Suprapubic skin (tissue), 3 donors: Measurements from ENCODE around the gene XPO6.

Source experiments
- EP300 ChIP-seq: sonication (generic); formaldehyde crosslinking; IDR thresholded peaks from one replicate; pipeline ENCODE4 v1.6.1; 2017; ENCODE audit warnings: antibody characterized with exemption
- POLR2A ChIP-seq, 2 donors: fragments of 450-650 bp; IDR thresholded peaks; one replicate each; pipeline ENCODE4 v1.6.1; 2017; ENCODE audit warnings: antibody characterized with exemption in 2 of 2, mild to moderate bottlenecking in 2 of 2, moderate library complexity in 2 of 2
- TF ChIP-seq, protein P1 (sequence below), 2 donors: fragments of 200-600 bp in 1 of 2; fragments of 450-650 bp in 1 of 2; sonication (generic) in 1 of 2; IDR thresholded peaks; one replicate each; pipeline ENCODE4 v1.5.1; 2016 to 2019; ENCODE audit warnings: antibody characterized with exemption in 2 of 2, mild to moderate bottlenecking in 1 of 2, moderate library complexity in 1 of 2

DNA sequence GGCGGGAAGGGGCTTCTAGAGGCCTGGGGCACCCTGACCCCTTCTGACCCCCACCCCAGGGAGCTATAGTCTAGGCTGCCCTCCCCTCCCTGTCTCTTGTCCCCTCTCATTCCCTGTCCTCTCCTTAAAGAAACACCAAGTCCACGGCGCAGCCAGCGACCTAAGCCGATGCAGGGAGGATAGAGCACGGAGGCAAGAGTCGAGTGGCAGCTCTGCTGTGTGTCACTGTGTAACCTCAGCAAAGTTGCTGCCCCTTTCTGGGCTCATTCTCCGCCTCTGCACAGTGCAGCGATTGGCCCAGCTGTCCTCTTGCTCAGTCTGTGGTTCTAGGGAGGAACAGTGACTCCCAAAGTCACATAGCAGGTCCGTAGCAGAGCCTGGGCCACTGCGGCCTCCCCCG is 44.1 kb upstream of the XPO6 start:
- TF ChIP-seq POLR2A (IDR thresholded peaks at IDR 0.05) (no peak), EP300 (no peak)
- TF ChIP-seq, protein P1, sequence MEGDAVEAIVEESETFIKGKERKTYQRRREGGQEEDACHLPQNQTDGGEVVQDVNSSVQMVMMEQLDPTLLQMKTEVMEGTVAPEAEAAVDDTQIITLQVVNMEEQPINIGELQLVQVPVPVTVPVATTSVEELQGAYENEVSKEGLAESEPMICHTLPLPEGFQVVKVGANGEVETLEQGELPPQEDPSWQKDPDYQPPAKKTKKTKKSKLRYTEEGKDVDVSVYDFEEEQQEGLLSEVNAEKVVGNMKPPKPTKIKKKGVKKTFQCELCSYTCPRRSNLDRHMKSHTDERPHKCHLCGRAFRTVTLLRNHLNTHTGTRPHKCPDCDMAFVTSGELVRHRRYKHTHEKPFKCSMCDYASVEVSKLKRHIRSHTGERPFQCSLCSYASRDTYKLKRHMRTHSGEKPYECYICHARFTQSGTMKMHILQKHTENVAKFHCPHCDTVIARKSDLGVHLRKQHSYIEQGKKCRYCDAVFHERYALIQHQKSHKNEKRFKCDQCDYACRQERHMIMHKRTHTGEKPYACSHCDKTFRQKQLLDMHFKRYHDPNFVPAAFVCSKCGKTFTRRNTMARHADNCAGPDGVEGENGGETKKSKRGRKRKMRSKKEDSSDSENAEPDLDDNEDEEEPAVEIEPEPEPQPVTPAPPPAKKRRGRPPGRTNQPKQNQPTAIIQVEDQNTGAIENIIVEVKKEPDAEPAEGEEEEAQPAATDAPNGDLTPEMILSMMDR (IDR thresholded peaks at IDR 0.05) = no peak
